NCI-H146 treated with DMSO at 0.1 percent for 48 hours (cell line): Measurements from ENCODE around the gene SCAF11.
"Not testable (repeated sequence)": the region's sequence is repeated elsewhere in the genome, so short reads cannot be mapped to it uniquely, and the experiment has no call there.

Experiments used
- DNase-seq: peaks from one replicate; lab custom pipeline; 2025; ENCODE audit not compliant: unreplicated experiment; lab: John Stamatoyannopoulos, UW

Gene SCAF11, protein sequence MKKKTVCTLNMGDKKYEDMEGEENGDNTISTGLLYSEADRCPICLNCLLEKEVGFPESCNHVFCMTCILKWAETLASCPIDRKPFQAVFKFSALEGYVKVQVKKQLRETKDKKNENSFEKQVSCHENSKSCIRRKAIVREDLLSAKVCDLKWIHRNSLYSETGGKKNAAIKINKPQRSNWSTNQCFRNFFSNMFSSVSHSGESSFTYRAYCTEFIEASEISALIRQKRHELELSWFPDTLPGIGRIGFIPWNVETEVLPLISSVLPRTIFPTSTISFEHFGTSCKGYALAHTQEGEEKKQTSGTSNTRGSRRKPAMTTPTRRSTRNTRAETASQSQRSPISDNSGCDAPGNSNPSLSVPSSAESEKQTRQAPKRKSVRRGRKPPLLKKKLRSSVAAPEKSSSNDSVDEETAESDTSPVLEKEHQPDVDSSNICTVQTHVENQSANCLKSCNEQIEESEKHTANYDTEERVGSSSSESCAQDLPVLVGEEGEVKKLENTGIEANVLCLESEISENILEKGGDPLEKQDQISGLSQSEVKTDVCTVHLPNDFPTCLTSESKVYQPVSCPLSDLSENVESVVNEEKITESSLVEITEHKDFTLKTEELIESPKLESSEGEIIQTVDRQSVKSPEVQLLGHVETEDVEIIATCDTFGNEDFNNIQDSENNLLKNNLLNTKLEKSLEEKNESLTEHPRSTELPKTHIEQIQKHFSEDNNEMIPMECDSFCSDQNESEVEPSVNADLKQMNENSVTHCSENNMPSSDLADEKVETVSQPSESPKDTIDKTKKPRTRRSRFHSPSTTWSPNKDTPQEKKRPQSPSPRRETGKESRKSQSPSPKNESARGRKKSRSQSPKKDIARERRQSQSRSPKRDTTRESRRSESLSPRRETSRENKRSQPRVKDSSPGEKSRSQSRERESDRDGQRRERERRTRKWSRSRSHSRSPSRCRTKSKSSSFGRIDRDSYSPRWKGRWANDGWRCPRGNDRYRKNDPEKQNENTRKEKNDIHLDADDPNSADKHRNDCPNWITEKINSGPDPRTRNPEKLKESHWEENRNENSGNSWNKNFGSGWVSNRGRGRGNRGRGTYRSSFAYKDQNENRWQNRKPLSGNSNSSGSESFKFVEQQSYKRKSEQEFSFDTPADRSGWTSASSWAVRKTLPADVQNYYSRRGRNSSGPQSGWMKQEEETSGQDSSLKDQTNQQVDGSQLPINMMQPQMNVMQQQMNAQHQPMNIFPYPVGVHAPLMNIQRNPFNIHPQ (N-terminal part only)

DNA sequence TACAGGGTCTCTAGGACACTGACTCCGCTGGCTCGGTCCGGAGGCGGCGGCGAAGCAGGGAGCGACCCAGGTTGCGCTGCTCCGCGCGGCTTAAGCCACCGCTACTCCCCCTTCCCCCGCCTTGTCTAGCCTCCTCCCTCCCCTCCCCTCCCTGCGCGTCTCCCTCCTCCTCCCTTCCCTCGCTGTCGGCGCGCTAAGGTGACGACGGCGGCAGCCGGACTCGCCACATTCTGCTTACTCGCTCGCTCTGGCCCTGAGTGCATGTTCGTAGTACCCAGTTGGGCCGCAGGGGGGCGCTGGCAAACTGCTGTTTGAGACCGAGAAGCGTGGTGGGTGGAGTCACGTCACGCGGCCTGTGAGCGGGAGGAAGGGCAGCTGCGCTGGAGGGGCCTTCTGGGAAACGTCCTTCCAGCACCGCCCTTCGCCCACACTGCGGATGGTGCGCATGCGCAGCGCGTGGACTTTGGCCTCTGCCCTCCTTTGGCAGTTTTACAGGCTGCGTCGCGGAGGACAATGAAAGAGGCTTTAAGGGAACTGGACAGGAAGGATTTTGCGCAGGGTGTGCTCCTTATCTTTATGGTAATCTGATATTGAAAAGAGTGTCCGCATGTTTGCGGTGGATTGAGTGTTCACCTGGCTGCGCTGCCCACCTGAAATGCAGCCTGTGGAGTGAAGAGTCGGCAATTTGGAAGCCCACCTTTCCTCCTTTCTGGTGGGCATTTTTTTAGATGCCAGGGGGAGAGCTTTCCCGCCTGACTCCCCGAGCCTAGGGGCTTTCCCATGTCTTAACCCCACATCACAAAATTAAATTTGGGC is at the start of gene SCAF11:
Gene SCAF11, minus strand, starts transcription at position 107 of the 816 bp plus-strand sequence. CDS start 26,407 bp downstream, outside the sequence.
- DNase-seq: peak; percentile 99

- not testable (repeated sequence) for DNase-seq
Observed at GRCh38 chr12:46037066-46037465, 46.7 kb upstream of the SCAF11 start.

DNA sequence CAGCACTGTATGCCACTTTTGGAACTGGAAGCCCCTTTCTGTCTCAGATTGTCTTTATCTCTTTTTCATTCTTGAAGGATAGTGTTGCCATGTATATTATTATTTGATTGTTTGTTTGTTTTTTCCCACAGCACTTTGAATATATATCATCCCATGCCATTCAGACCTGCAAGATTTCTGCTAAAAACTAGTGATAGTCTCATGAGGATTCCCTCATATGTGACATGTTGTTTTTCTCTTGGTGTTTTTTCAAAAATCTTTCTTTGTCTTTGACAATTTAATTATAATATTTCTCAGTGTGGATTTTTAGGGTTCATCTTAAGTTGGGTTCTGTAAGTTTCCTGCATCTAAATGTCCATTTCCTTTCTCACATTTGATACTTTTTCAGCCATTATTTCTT is 36.8 kb upstream of the SCAF11 start:
- DNase-seq: no peak

DNA sequence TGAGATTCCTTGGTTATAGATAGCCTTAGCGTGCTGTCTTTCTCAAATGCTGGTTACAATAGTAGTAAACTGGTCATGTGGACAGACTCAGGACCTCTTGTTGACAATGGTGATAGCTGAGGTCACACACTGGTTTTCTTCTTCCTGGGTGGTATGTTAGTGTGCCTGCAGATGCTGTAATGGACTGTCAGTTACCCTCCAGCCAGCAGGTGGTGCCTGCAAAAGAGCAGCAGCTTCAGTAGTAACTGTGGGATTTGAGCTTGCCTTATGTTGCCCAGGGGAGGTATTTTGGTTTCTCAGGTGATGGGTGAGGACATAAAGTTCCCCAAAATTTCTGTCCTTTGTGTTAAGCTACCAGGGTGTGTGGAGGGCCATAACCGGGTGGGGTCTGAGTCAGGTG is 33.7 kb upstream of the SCAF11 start:
- DNase-seq: no peak

- DNase-seq: no peak
Observed at GRCh38 chr12:46020768-46021167, 30.4 kb upstream of the SCAF11 start.

DNA sequence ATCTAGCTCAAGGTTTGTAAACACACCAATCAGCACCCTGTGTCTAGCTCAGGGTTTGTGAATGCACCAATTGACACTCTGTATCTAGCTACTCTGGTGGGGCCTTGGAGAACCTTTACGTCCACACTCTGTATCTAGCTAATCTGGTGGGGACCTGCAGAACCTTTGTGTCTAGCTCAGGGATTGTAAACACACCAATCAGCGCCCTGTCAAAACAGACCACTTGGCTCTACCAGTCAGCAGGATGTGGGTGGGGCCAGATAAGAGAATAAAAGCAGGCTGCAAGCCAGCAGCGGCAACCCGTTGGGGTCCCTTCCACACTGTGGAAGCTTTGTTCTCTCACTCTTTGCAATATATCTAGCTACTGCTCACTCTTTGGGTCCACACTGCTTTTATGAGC is 28.3 kb upstream of the SCAF11 start:
- not testable (repeated sequence) for DNase-seq

DNA sequence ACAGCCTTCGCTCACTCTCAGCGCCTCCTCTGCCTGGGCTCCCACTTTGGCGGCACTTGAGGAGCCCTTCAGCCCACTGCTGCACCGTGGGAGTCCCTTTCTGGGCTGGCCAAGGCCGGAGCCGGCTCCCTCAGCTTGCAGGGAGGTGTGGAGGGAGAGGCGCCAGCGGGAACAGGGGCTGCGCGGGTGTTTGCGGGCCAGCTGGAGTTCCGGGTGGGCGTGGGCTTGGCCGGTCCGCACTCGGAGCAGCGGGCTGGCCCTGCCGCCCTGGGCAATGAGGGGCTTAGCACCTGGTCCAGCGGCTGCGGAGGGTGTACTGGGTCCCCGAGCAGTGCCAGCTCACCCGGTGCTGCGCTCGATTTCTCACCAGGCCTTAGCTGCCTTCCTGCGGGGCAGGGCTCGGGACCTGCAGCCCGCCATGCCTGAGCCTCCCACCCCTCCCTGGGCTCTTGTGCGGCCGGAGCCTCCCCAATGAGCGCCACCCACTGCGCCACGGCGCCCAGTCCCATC is 27.5 kb upstream of the SCAF11 start:
- not testable (repeated sequence) for DNase-seq

DNA sequence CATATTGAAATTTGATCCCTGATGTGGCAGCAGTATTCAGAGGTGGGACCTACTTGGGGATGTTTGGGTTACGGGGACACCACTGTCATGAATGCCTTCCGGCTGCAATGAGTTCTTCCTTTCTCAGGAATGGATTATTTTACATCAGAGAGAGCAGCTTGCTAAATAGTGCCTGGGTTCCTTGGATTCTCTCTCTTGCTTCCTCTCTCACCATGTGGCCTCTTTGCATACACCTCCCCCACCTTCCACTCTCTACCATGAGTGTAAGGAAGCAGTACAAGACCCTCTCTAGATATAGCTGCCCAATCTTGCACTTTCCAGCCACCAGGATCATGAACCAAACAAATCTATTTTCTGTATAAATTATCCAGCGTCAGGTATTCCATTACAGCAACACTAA is 15.4 kb upstream of the SCAF11 start:
- no peak for DNase-seq

DNA sequence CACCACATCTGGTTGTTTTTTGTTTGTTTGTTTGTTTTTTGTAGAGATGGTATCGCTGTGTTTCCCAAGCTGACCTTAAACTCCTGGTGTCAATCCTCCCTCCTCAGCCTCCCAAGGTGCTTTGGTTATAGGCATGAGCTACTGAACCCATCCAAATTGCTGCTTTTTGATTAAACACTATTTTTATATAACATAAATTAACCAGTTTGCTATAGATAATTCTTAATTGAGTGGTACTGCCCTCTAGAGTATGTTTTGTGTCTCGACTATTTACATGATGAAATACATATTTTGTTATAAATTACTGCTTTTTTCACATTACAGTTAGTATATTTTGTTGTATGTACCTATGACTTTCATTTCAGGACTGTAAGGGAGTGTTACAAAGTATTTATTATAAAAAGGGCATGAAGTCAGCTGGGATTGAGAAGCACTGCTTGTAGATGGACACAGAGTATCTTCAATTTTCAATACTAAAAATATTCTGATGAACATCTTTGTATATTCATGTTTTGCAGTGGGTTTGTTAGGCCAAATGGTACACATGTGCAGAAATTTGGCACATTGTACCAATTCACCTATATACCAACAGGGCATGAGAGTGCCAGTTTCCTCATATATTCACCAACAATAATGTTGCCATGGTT is 14.9 kb upstream of the SCAF11 start:
- DNase-seq: no peak

GRCh38 chr12:46004715-46005114 is 14.3 kb upstream of the SCAF11 start:
- DNase-seq: no peak

DNA sequence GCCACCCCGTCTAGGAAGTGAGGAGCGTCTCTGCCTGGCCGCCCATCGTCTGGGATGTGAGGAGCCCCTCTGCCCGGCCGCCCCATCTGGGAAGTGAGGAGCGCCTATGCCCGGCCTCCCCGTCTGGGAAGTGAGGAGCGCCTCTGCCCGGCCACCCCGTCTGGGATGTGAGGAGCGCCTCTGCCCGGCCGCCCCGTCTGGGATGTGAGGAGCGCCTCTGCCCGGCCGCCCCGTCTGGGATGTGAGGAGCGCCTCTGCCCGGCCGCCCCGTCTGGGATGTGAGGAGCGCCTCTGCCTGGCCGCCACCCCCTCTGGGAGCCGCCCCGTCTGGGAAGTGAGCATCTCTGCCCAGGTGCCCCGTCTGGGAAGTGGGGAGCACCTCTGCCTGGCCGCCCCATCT is 9.7 kb upstream of the SCAF11 start:
- not testable (repeated sequence) for DNase-seq

DNA sequence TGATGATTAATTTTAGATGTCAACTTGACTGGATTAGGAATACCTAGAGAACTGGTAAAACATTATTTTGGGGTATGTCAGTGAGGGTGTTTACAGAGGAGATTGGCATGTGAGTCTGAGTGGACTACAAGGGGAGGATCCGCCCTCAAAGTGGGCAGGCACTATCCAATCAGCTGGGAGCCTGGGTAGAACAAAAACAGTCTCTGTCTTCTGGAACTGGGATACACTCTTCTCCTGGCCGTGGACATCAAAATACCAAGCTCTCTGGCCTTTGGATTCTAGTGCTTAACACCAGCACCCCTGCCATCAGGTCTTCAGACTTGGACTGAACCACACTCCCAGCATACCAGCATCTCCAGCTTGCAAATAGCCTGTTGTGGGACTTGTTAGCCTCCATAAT is 4.4 kb upstream of the SCAF11 start:
- no peak for DNase-seq

DNA sequence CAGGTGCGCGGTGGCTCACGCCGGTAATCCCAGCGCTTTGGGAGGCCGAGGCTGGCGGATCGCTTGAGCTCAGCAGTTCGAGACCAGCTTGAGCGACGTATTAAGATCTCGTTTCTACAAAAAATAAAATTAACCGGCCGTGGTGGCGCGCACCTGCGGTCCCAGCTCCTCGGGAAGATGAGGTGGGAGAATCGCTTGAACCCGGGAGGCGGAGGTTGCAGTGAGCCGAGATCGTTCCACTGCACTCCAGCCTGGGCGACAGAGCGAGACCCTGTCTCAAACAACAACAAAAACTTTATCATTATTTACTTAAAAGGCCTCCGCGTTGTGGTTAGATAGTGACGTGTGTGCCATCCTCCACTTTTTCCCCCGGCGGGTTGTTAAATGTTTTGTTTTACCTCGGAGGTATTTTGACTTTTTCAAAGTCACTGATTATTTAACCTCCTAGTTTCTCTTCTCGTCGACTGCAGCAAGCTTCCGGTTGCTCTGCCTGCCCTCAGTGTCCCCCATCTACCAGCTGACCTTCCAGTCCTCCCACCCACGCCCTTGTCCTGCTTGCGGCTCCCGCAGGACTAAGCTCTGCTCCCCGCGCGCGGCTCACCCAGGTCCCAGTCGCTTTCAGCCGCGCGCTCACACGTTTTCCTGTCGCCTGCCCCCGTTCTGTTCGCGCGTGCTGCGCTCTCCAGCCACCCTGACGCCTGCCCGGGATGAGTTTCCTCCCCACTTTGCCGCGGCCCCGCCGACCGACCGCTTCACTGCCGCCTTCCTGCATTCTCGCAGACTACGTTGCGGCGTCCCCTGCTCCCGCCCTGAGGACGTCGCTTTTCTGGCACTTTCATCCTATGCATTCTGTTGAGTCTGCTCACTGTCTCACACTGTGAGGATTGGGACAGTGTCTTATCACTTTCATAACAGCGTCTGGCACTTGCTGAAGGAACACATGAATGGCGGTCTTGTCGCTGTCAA is 1.2 kb upstream of the SCAF11 start:
- peak; percentile 74 for DNase-seq

- peak; percentile 52 for DNase-seq
Observed at GRCh38 chr12:45989721-45990467, 480 bp downstream of the SCAF11 start.

GRCh38 chr12:45989287-45989686 is 1.1 kb downstream of the SCAF11 start:
- no peak for DNase-seq

DNA sequence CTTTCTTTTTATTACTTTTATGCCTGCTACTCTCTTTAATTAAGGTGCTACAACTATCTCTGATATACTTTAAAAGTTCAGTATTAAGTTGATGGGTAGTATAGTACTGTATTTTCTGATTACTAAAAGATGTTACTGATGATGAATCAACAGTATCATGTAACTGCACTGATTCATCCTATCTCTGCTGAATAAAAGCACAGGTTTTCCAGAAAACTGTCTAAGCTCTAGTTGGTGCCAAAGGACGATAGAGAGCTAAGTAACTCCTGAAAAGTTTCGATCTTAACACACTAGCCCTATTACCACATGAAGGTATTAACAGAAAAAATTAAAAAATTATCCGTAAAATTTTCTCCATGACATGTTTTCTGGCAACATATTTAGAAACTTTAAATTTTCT is 2.1 kb downstream of the SCAF11 start:
- DNase-seq: no peak

GRCh38 chr12:45987340-45987727 is 3.0 kb downstream of the SCAF11 start:
- DNase-seq: no peak
